Measurements from ENCODE around the gene FGF23. TPM values are rescaled to one million over a fixed set of nuclear protein-coding genes. Genes with fewer than 3 reads are reported as not detected.

The FGF23 gene
- total and polyA plus RNA-seq, 4 donors, result 0.10 to 0.83 (median 0.47) TPM; not detected in 1

DNA sequence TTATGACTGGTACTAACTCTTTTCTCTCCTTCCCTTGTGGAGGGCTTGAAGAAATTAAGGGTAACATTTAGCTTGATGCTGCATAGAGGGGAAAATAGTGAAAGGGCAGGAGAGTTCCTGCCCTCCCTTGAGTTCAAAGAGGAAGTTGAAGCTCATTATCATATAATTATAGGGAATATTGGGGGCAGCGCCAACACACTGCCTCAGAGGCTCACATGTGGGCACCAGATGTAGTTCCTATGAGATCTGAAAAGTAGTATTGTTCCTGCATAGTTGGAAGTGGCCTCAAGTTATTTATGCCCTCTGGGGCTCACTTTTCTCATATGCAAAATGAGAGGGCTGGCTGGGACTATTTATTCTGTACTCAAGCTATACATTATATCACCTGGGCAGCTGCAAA lies 33.0 kb upstream of the FGF23 start:
- no peaks in the 10 kb centered on the region for H3K27me3 ChIP-seq (ENCODE audit: control insufficient read depth in 4 of 4, insufficient read depth in 4 of 4, low read length in 3 of 4)
- no peaks in the 10 kb centered on the region for H3K36me3 ChIP-seq (ENCODE audit: control insufficient read depth in 4 of 4, insufficient read depth in 3 of 4, low read depth in 1 of 4, low read length in 3 of 4)
- no peak overlapping the region for H3K9ac ChIP-seq (ENCODE audit: low read depth in 1 of 2, low read length in 2 of 2)
- H3K4me1 ChIP-seq (ENCODE audit: control insufficient read depth in 4 of 4, insufficient read depth in 4 of 4, low read length in 3 of 4), result no peaks in the 10 kb centered on the region
- WGBS, result 86% methylated on average over 1 of the region's 1 CpG
- TF ChIP-seq SP1 (IDR thresholded peaks at IDR 0.05), result no peak
- TF ChIP-seq ATF3 (IDR thresholded peaks at IDR 0.05), result no peak
- no peak for TF ChIP-seq ZBTB33 (IDR thresholded peaks at IDR 0.05)
- no peak for TF ChIP-seq CTCF (IDR thresholded peaks at IDR 0.05; ENCODE audit: low read depth, low read length, missing input control)
- TF ChIP-seq RAD21 (IDR thresholded peaks at IDR 0.05), result no peak
- no peak for TF ChIP-seq HNF4G (IDR thresholded peaks at IDR 0.05)
- no peak for TF ChIP-seq FOXA2 (IDR thresholded peaks at IDR 0.05)
- TF ChIP-seq RXRA (IDR thresholded peaks at IDR 0.05), result no peak
- TF ChIP-seq GABPA (IDR thresholded peaks at IDR 0.05 in 1 of 2, conservative IDR thresholded peaks at IDR 0.05 in 1 of 2), result no peak
- no peak for TF ChIP-seq NR2F2 (IDR thresholded peaks at IDR 0.05)
- no peak for TF ChIP-seq FOXA1 (IDR thresholded peaks at IDR 0.05)
- no peak for TF ChIP-seq JUND (IDR thresholded peaks at IDR 0.05)
- TF ChIP-seq YY1 (IDR thresholded peaks at IDR 0.05), result no peak
- no peak for TF ChIP-seq EGR1 (IDR thresholded peaks at IDR 0.05; ENCODE audit: low read depth in 2 of 2)
- TF ChIP-seq TAF1 (conservative IDR thresholded peaks at IDR 0.05), result no peak
- TF ChIP-seq, protein P1, sequence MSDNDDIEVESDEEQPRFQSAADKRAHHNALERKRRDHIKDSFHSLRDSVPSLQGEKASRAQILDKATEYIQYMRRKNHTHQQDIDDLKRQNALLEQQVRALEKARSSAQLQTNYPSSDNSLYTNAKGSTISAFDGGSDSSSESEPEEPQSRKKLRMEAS (IDR thresholded peaks at IDR 0.05), result no peak
- TF ChIP-seq HNF4A (conservative IDR thresholded peaks at IDR 0.05), result no peak
- H3K4me3 ChIP-seq (ENCODE audit: low read depth in 1 of 3, low read length in 3 of 3), result no peak overlapping the region
- DNase-seq (ENCODE audit: low spot score), result no peak
- H3K9me3 ChIP-seq (ENCODE audit: control insufficient read depth in 4 of 4, low read length in 3 of 4), result no peaks in the 10 kb centered on the region
- H3K27ac ChIP-seq (ENCODE audit: low read depth in 1 of 2, low read length in 2 of 2), result no peak overlapping the region

- Histone ChIP-seq H3K36me3 (ENCODE audit: control insufficient read depth in 4 of 4, insufficient read depth in 3 of 4, low read depth in 1 of 4, low read length in 3 of 4) (no peaks in the 10 kb centered on the region), H3K4me1 (ENCODE audit: control insufficient read depth in 4 of 4, insufficient read depth in 4 of 4, low read length in 3 of 4) (no peaks in the 10 kb centered on the region), H3K27me3 (ENCODE audit: control insufficient read depth in 4 of 4, insufficient read depth in 4 of 4, low read length in 3 of 4) (no peaks in the 10 kb centered on the region), H3K9ac (ENCODE audit: low read depth in 1 of 2, low read length in 2 of 2) (no peak overlapping the region), H3K9me3 (ENCODE audit: control insufficient read depth in 4 of 4, low read length in 3 of 4) (no peaks in the 10 kb centered on the region), H3K4me3 (ENCODE audit: low read depth in 1 of 3, low read length in 3 of 3) (no peak overlapping the region), H3K27ac (ENCODE audit: low read depth in 1 of 2, low read length in 2 of 2) (no peak overlapping the region)
- 77% methylated on average over 3 of the region's 3 CpGs for WGBS
- DNase-seq (ENCODE audit: low spot score), result no peak
- TF ChIP-seq, protein P1 (IDR thresholded peaks at IDR 0.05), result no peak
- TF ChIP-seq RXRA (IDR thresholded peaks at IDR 0.05) (no peak), GABPA (IDR thresholded peaks at IDR 0.05 in 1 of 2, conservative IDR thresholded peaks at IDR 0.05 in 1 of 2) (no peak), HNF4A (conservative IDR thresholded peaks at IDR 0.05) (no peak), EGR1 (IDR thresholded peaks at IDR 0.05; ENCODE audit: low read depth in 2 of 2) (no peak), FOXA2 (IDR thresholded peaks at IDR 0.05) (no peak), NR2F2 (IDR thresholded peaks at IDR 0.05) (no peak), JUND (IDR thresholded peaks at IDR 0.05) (no peak), FOXA1 (IDR thresholded peaks at IDR 0.05) (no peak), YY1 (IDR thresholded peaks at IDR 0.05) (no peak), SP1 (IDR thresholded peaks at IDR 0.05) (no peak), TAF1 (conservative IDR thresholded peaks at IDR 0.05) (no peak), ATF3 (IDR thresholded peaks at IDR 0.05) (no peak), RAD21 (IDR thresholded peaks at IDR 0.05) (no peak), HNF4G (IDR thresholded peaks at IDR 0.05) (no peak), CTCF (IDR thresholded peaks at IDR 0.05; ENCODE audit: low read depth, low read length, missing input control) (no peak), ZBTB33 (IDR thresholded peaks at IDR 0.05) (no peak)
Observed at GRCh38 chr12:4412056-4412455, 32.5 kb upstream of the FGF23 start.
